Retina (tissue), 1 donor: Measurements from ENCODE around the gene CYBB.

ENCODE experiments used
- DNase-seq: peaks from one replicate; pipeline ENCODE4 v3.0.0-alpha.2; 2016

Gene CYBB

DNA sequence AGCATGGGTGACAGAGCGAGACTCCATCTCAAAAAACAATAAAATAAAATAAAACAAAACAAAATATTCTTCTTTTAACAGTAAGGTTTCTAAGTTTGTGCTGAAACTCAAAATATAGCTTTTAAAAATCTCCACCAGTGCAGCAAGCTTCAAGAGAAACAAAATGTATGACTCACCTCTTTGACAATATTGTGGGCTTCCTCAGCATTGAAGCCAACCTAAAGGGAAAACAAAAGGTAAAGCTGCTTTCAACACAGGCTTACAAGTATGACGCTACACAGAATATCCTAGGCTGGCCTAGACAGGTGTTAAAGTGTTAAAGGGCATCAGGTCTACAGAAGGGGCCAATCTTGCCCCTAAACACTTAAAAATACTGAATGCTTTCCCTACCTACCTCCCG is 66.3 kb downstream of the CYBB start:
- DNase-seq: no peak

DNA sequence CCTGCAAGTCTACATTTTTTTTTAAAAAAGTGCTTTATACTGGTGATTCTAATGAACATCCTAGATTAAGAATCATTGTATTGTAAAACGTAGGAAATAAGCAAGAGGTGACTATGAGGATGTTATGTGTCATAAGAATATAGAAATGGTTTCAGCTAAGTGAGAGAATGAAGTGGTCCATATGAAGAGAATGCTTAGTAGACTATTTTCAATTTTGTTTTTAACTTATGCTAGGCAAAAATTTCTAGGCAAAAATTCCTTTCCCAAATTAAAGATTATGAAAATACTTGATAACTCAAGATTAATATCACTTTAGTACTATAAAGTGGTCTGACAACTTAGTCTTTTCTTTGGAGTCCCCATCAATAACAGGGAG is 66.7 kb downstream of the CYBB start:
- DNase-seq: no peak

DNA sequence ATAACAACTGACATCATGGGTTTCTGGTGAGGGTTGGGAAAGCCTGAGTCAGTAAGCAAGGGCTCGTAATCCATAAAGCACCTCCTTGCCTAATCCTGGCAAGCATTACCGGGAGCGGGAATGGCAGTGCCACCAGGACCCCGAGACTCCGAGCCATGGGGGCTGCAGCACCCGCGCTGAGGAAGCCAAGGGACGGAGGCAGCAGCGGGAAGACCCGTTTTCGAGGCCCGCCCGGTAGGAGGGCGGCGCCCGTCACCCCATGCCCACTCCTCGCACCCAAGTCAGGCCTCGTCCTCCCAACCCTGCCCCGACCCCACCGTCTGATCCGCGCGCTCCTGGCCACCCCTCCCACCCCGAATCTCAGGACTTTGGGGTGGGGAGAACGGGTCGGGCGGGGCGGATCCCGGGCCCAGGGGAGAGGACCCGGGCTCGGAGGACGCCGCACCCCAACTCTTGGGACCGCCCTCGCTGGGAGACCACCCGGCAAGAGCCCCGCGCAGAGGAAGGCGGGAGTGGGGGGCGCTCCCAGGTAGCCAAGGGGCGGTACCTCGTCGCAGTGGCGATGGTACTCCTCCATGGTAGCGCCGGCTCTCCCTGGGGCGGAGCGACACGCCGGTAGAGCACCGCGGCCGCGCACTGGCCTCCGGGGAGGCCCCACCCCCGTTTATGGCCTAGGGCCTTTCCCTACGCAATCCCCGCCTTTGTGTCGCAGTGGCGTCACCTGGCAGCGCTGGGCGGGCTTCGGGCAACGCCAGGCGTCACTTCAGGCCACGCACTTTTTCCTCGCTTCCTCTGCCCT is 67.3 kb downstream of the CYBB start, which contains the start of gene DYNLT3:
Gene DYNLT3, minus strand, starts transcription at position 638 of the 799 bp plus-strand sequence. Its CDS starts 61 bp downstream, at position 577.
- DNase-seq: peak; percentile 84

DNA sequence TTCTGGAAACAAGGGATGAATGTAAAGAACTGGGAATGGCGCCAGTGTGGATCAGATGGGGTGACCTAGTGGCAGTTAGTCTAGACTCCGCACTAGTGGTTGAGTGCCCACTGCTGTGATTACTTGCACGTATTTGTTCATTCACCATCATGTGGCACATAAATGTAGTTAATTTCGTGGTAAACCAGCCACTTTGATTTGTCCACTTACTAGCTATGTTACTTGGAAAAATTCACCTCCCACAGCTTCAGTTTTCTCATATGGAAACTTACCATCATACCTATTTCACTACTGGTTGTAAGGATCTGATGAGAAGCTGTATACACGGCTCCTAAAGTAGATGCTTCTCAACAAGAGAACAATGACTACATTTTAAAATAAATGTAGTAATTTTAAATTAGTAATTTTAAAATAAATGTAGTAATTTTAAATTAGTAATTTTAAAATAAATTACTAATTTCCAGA is 67.9 kb downstream of the CYBB start:
- no peak for DNase-seq

DNA sequence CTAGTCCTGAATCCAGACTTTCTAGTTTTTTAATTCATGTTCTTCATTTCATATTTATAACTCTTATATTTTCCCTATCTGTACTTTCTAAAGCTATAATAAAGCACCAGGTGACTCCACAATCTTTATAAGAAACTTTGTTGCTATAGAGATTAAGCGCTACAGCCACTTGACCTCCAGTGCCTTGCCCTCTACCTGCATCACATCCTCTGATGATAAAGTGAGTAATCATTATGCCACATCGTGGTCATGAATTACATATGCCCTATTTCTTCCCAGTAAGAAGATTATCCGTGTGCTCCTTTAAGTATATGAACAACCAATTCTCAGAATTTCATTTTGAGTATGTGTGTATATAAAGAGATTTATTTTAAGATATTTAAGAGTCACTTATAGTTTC is 74.3 kb downstream of the CYBB start:
- DNase-seq: no peak

DNA sequence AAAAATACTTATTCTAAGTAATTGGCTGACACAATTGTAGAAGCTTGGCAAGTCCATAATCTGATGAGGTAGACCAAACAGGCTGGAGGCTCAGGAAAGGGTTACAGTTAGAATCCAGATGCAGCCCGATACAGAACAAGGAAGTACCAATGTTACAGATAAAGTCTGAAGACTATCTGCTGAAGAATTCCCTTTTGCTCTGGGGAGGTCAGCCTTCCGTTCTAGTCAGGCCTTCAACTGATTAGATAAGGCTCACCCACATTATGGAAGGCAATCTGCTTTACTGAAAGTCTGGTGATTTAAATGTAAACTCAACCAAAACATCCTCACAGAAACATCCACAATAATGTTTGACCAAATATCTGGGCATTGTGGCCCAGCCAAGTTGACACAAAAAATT is 74.9 kb downstream of the CYBB start:
- no peak for DNase-seq

DNA sequence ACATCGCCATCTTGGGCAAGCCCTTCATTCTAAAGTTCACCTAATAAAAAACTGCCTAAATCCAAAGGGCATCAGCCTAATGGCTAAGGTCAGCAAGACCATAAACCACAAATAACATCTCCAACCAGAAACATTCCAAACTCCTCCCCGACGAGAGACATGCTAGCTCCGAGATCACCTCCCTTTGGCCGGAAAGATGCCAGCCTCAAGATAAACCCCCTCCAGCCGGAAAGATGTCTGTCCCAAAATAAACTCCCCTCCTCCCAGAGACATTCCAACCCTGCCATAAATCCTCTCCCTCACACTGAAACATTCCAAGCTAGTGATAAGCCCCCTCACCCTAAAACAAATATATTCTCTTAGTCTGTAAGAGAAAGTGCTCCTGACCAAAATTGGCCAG is 80.9 kb downstream of the CYBB start:
- DNase-seq: no peak

DNA sequence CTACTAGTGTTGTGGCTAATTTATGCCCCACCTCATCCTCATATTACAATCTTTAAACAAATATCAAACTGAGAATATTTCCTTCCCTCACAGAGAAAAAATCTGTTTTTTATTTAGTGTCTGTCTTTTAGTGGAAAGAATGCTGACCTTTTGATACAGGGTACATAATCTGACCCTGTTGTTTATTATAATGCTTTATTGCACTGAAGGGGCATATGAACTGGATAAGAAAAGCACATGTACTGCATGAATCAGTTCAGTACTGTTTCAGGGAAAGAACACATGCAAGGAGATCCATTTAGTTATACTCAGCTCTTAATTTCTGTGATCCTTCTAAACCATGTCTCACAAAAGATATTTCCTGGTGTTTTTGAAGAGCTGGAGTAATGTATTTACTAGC is 83.0 kb downstream of the CYBB start:
- DNase-seq: no peak
